ENCODE data around the gene RAPGEF4.
A peak's percentile ranks its signal among the peaks of the same experiment; 100 is the strongest.
"Not testable (repeated sequence)": the region's sequence is repeated elsewhere in the genome, so short reads cannot be mapped to it uniquely, and the experiment has no call there.

Gene RAPGEF4

GRCh38 chr2:173033084-173033483, 297.4 kb downstream of the RAPGEF4 start:
- DNase-seq (ENCODE audit: low read depth in 3 of 3), result no peak

- no peak for DNase-seq (ENCODE audit: low read depth in 3 of 3)
These were observed 298.5 kb downstream of the RAPGEF4 start for GRCh38 chr2:173034143-173034542.

GRCh38 chr2:173037245-173038120, 301.8 kb downstream of the RAPGEF4 start:
- DNase-seq (ENCODE audit: low read depth in 3 of 3), result no peak

GRCh38 chr2:173038257-173038656, 302.6 kb downstream of the RAPGEF4 start:
- not testable (repeated sequence) for DNase-seq (ENCODE audit: low read depth in 3 of 3)

- no peak for DNase-seq (ENCODE audit: low read depth in 3 of 3)
These were observed 305.1 kb downstream of the RAPGEF4 start for GRCh38 chr2:173040729-173041128.

GRCh38 chr2:173043476-173043875, 307.8 kb downstream of the RAPGEF4 start:
- no peak for DNase-seq (ENCODE audit: low read depth in 3 of 3)

- no peak for DNase-seq (ENCODE audit: low read depth in 3 of 3)
These were observed 308.4 kb downstream of the RAPGEF4 start for GRCh38 chr2:173043897-173044519.

GRCh38 chr2:173044686-173045085, 309.0 kb downstream of the RAPGEF4 start:
- no peak for DNase-seq (ENCODE audit: low read depth in 3 of 3)

GRCh38 chr2:173045181-173045580, 309.5 kb downstream of the RAPGEF4 start:
- no peak for DNase-seq (ENCODE audit: low read depth in 3 of 3)

- no peak for DNase-seq (ENCODE audit: low read depth in 3 of 3)
These were observed 312.9 kb downstream of the RAPGEF4 start for GRCh38 chr2:173048522-173048896.

GRCh38 chr2:173048897-173049661, 313.4 kb downstream of the RAPGEF4 start:
- peak; percentile 5 to 32 (median 25) for DNase-seq (ENCODE audit: low read depth in 3 of 3)

GRCh38 chr2:173049831-173050230, 314.2 kb downstream of the RAPGEF4 start:
- DNase-seq (ENCODE audit: low read depth in 3 of 3), result no peak

GRCh38 chr2:173050684-173051083, 315.0 kb downstream of the RAPGEF4 start:
- DNase-seq (ENCODE audit: low read depth in 3 of 3), result no peak

GRCh38 chr2:173051463-173052215, 316.0 kb downstream of the RAPGEF4 start:
- DNase-seq (ENCODE audit: low read depth in 3 of 3), result no peak

- DNase-seq (ENCODE audit: low read depth in 3 of 3), result no peak
These were observed 317.5 kb downstream of the RAPGEF4 start for GRCh38 chr2:173053043-173053699.

- no peak for DNase-seq (ENCODE audit: low read depth in 3 of 3)
These were observed 318.8 kb downstream of the RAPGEF4 start for GRCh38 chr2:173054466-173054865.

- no peak for DNase-seq (ENCODE audit: low read depth in 3 of 3)
These were observed 321.2 kb downstream of the RAPGEF4 start for GRCh38 chr2:173056705-173057364.

- no peak for DNase-seq (ENCODE audit: low read depth in 3 of 3)
These were observed 322.5 kb downstream of the RAPGEF4 start for GRCh38 chr2:173058097-173058496.

- DNase-seq (ENCODE audit: low read depth in 3 of 3), result no peak
These were observed 323.0 kb downstream of the RAPGEF4 start for GRCh38 chr2:173058673-173059072.

- DNase-seq (ENCODE audit: low read depth in 3 of 3), result no peak
These were observed 323.6 kb downstream of the RAPGEF4 start for GRCh38 chr2:173059292-173059691.

Data from stimulated activated CD4-positive, alpha-beta T cell treated with anti-CD3 and anti-CD28 coated beads, TNF-alpha, amount 100 ng/mL, for 48 hours (primary cell).